Colonic mucosa (tissue), 4 donors: ENCODE results near the gene GLIPR1L1. TPM values are rescaled to one million over a fixed set of nuclear protein-coding genes. Genes with fewer than 3 reads are reported as not detected.

Experiments used
- DNase-seq: peaks from one replicate; pipeline ENCODE4 v3.0.0-alpha.2; 2020
- H3K27ac ChIP-seq: fragments of 200-600 bp; one replicate; pipeline ENCODE4 v1.8.0; 2021
- H3K27me3 ChIP-seq: fragments of 200-600 bp; one replicate; pipeline ENCODE4 v1.8.0; 2021
- H3K36me3 ChIP-seq: fragments of 200-600 bp; one replicate; pipeline ENCODE4 v1.8.0; 2021
- H3K4me1 ChIP-seq: fragments of 200-600 bp; one replicate; pipeline ENCODE4 v1.8.0; 2021; ENCODE audit warnings: mild to moderate bottlenecking
- H3K4me3 ChIP-seq: fragments of 200-600 bp; one replicate; pipeline ENCODE4 v1.8.0; 2021
- H3K9ac ChIP-seq, 2 donors: one replicate each; pipeline ENCODE4 v1.7.0; 2013; ENCODE audit warnings: control low read depth in 2 of 2, low read depth in 2 of 2, low read length in 2 of 2
- H3K9me3 ChIP-seq: fragments of 200-600 bp; one replicate; pipeline ENCODE4 v1.8.0; 2021
- CTCF ChIP-seq: fragments of 200-600 bp; IDR thresholded peaks from one replicate; pipeline ENCODE4 v1.8.0; 2022; ENCODE audit warnings: antibody characterized with exemption, mild to moderate bottlenecking
- intact Hi-C: fragments of 100-400 bp; cut with DNase I; formaldehyde crosslinking; loops from one replicate; pipeline ENCODE4 v1.14.1; 2022
- total RNA-seq, 2 donors: library from RNA; stranded (reverse); fragmentation: NEBNext Ultra II Directional in 1 of 2; extraction: Animal tissue kit (Norgen Biotek cat#: 25700) in 1 of 2; gene quantifications; one replicate each; pipeline ENCODE4 v1.2.1, GENCODE V29; 2021
- donor health status: healthy.
- donor health status: DM: no; HTN: no; CAD: no.
- donor health status: DM: no; HTN: no; CAD: no.

The GLIPR1L1 gene
- total RNA-seq, 2 donors from 2014 or later: not detected

GRCh38 chr12:75311369-75311768 lies 23.1 kb upstream of the GLIPR1L1 start:
- Histone ChIP-seq H3K27ac (no peak overlapping the region), H3K9me3 (no peaks in the 10 kb centered on the region), H3K4me3 (no peak overlapping the region), H3K4me1 (no peaks in the 10 kb centered on the region), H3K27me3 (no peaks in the 10 kb centered on the region), H3K9ac (no peak overlapping the region), H3K36me3 (no peaks in the 10 kb centered on the region)
- no peak for DNase-seq
- intact Hi-C loops: no loop called here
- TF ChIP-seq CTCF: no peak

- no peak for TF ChIP-seq CTCF
- Histone ChIP-seq H3K36me3 (no peaks in the 10 kb centered on the region), H3K9me3 (no peaks in the 10 kb centered on the region), H3K27me3 (no peaks in the 10 kb centered on the region), H3K4me1 (no peaks in the 10 kb centered on the region), H3K4me3 (no peak overlapping the region), H3K27ac (no peak overlapping the region), H3K9ac (no peak overlapping the region)
- intact Hi-C loops: no loop called here
- DNase-seq: no peak
Measured at GRCh38 chr12:75315518-75315917, 19.0 kb upstream of the GLIPR1L1 start.

- no peak for TF ChIP-seq CTCF
- H3K4me1 ChIP-seq: no peaks in the 10 kb centered on the region
- intact Hi-C loops: no loop called here
- no peaks in the 10 kb centered on the region for H3K27me3 ChIP-seq
- H3K4me3 ChIP-seq: no peak overlapping the region
- no peak for DNase-seq
- H3K9ac ChIP-seq: no peak overlapping the region
- H3K9me3 ChIP-seq: no peaks in the 10 kb centered on the region
- no peak overlapping the region for H3K27ac ChIP-seq
- no peaks in the 10 kb centered on the region for H3K36me3 ChIP-seq
Measured at GRCh38 chr12:75317784-75318183, 16.7 kb upstream of the GLIPR1L1 start.

GRCh38 chr12:75322464-75322863 lies 12.0 kb upstream of the GLIPR1L1 start:
- no peak for DNase-seq
- intact Hi-C loops: no loop called here
- Histone ChIP-seq H3K27me3 (no peaks in the 10 kb centered on the region), H3K4me3 (no peak overlapping the region), H3K36me3 (no peaks in the 10 kb centered on the region), H3K27ac (no peak overlapping the region), H3K9me3 (no peaks in the 10 kb centered on the region), H3K9ac (no peak overlapping the region), H3K4me1 (no peaks in the 10 kb centered on the region)
- no peak for TF ChIP-seq CTCF

GRCh38 chr12:75323663-75324062 lies 10.8 kb upstream of the GLIPR1L1 start:
- Histone ChIP-seq H3K4me1 (no peaks in the 10 kb centered on the region), H3K36me3 (no peaks in the 10 kb centered on the region), H3K27me3 (no peaks in the 10 kb centered on the region), H3K27ac (no peak overlapping the region), H3K9me3 (no peaks in the 10 kb centered on the region), H3K9ac (no peak overlapping the region), H3K4me3 (no peak overlapping the region)
- no peak for TF ChIP-seq CTCF
- DNase-seq: no peak
- intact Hi-C loops: no loop called here

- intact Hi-C loops: no loop called here
- Histone ChIP-seq H3K9ac (no peak overlapping the region), H3K36me3 (no peaks in the 10 kb centered on the region), H3K4me3 (no peak overlapping the region), H3K4me1 (no peaks in the 10 kb centered on the region), H3K27ac (no peak overlapping the region), H3K27me3 (no peaks in the 10 kb centered on the region), H3K9me3 (no peaks in the 10 kb centered on the region)
- DNase-seq: no peak
- TF ChIP-seq CTCF: no peak
Measured at GRCh38 chr12:75327642-75328041, 6.8 kb upstream of the GLIPR1L1 start.
